ENCODE data around the gene RNF14.

GRCh38 chr5:142025637-142026036 is 56.7 kb downstream of the RNF14 start:
- no peak for TF ChIP-seq GABPA (IDR thresholded peaks at IDR 0.05; ENCODE audit: low read depth)
- no peak for TF ChIP-seq EP300 (IDR thresholded peaks at IDR 0.05; ENCODE audit: borderline replicate concordance in 1 of 2, low read depth in 1 of 2, low read length in 1 of 2)
- TF ChIP-seq MAX (IDR thresholded peaks at IDR 0.05; ENCODE audit: low read depth): no peak
- TF ChIP-seq TEAD4 (IDR thresholded peaks at IDR 0.05; ENCODE audit: borderline replicate concordance, insufficient read depth): no peak
- no peak for TF ChIP-seq PBX3 (IDR thresholded peaks at IDR 0.05)
- no peak for TF ChIP-seq CTCF (IDR thresholded peaks at IDR 0.05)
- no peak for TF ChIP-seq RCOR1 (IDR thresholded peaks at IDR 0.05; ENCODE audit: low read length)
- no peak for TF ChIP-seq JUND (IDR thresholded peaks at IDR 0.05)
- no peak for TF ChIP-seq EZH2phosphoT487 (IDR thresholded peaks at IDR 0.05; ENCODE audit: borderline replicate concordance, low read depth)

Measured in SK-N-SH (cell line).